K562 (cell line): ENCODE data around the gene FLT1. TPM values are rescaled to one million over a fixed set of nuclear protein-coding genes. Genes with fewer than 3 reads are reported as not detected.

Experiments
- ATAC-seq: fragments of 200-7000 bp; cut with Tn5 transposase; 3 replicates; pipeline ENCODE4 v1.9.1; 2020; ENCODE audit warnings: moderate library complexity
- BruUV-seq: library from RNA; stranded (reverse); fragments of 400-500 nt; replicated peaks from 2 replicates; lab custom pipeline; 2021; lab: Mats Ljungman, UMichigan
- CTCF ChIA-PET: fragments of 300-600 bp; formaldehyde crosslinking; extraction: SDS; loops from one replicate; lab custom pipeline; 2021; ENCODE audit warnings: low intra/inter-chr PET ratio; lab: Yijun Ruan, JAX
- POLR2A ChIA-PET: fragments of 300-600, 350-650 bp; sonication (Branson Sonifier 250); formaldehyde crosslinking; extraction: SDS; loops from one replicate; lab custom pipeline; 2021; ENCODE audit warnings: antibody characterized with exemption, inconsistent platforms; lab: Yijun Ruan, JAX
- DNase-seq, 4 experiments: peaks; one replicate each; pipeline versions ENCODE4 v3.0.0 to v3.0.0-alpha.2; 2011 to 2018; ENCODE audit warnings: low spot score in 3 of 4, mixed read lengths in 3 of 4; ENCODE audit errors: extremely low read depth in 1 of 4
- FAIRE-seq: peaks from 2 replicates; lab custom pipeline; 2011; peaks lifted over from hg19 to GRCh38; lab: Jason Lieb, UNC
- H2AFZ ChIP-seq: 2 replicates; pipeline ENCODE4 v1.6.0; 2011; ENCODE audit warnings: low read depth, low read length, control low read depth, inconsistent platforms
- H3K27ac ChIP-seq: fragments of 200-600 bp; 3 replicates; pipeline ENCODE4 v1.8.0; 2011; ENCODE audit warnings: low read depth, mild to moderate bottlenecking, control low read depth, inconsistent platforms, low read length, moderate library complexity, mixed read lengths; ENCODE audit errors: extremely low read depth
- H3K27me3 ChIP-seq, 2 experiments: fragments of 300-600 bp in 1 of 2; 2 replicates in 1 of 2; 3 replicates in 1 of 2; pipeline versions ENCODE4 v1.6.0 to v1.8.0; 2011; ENCODE audit warnings: inconsistent platforms in 2 of 2, low read length in 2 of 2, mild to moderate bottlenecking in 1 of 2, mixed read lengths in 1 of 2, moderate library complexity in 1 of 2; ENCODE audit not compliant: control insufficient read depth in 2 of 2, insufficient read depth in 2 of 2
- H3K36me3 ChIP-seq: fragments of 300-600 bp; 3 replicates; pipeline ENCODE4 v1.8.0; 2011; ENCODE audit warnings: mild to moderate bottlenecking, low read length, inconsistent platforms; ENCODE audit not compliant: control insufficient read depth, insufficient read depth
- H3K4me1 ChIP-seq, 2 experiments: fragments of 200-600 bp in 1 of 2; replicated peaks in 1 of 2; 2 replicates in 1 of 2; 3 replicates in 1 of 2; pipeline versions ENCODE4 v1.5.1 to v1.8.0; 2011; ENCODE audit warnings: inconsistent platforms in 2 of 2, low read length in 2 of 2, mild to moderate bottlenecking in 1 of 2, mixed read lengths in 1 of 2, moderate library complexity in 1 of 2; ENCODE audit not compliant: control insufficient read depth in 2 of 2, insufficient read depth in 2 of 2
- H3K4me2 ChIP-seq: 2 replicates; pipeline ENCODE4 v1.6.1; 2011; ENCODE audit warnings: low read length, control low read depth, inconsistent platforms, mixed read lengths; ENCODE audit not compliant: insufficient read depth
- H3K4me3 ChIP-seq: fragments of 200-600 bp; sonication (generic), shearing (Covaris generic); 2 replicates; pipeline ENCODE4 v1.5.1; 2016; ENCODE audit warnings: control low read depth, inconsistent platforms
- H3K79me2 ChIP-seq: fragments of 200-600 bp; 3 replicates; pipeline ENCODE4 v1.8.0; 2011; ENCODE audit warnings: low read length, inconsistent platforms; ENCODE audit not compliant: control insufficient read depth, insufficient read depth
- H3K9ac ChIP-seq, 2 experiments: 2 replicates each; pipeline versions ENCODE4 v1.6.0 to v1.6.1; 2011; ENCODE audit warnings: low read depth in 2 of 2, low read length in 2 of 2, control low read depth in 1 of 2, inconsistent platforms in 1 of 2, mild to moderate bottlenecking in 1 of 2, mixed read lengths in 1 of 2; ENCODE audit not compliant: insufficient read depth in 1 of 2
- H3K9me1 ChIP-seq: one replicate; pipeline ENCODE4 v1.6.0; 2011; ENCODE audit warnings: inconsistent platforms, mild to moderate bottlenecking, low read length, moderate library complexity; ENCODE audit not compliant: control insufficient read depth, insufficient read depth
- H3K9me3 ChIP-seq: replicated peaks from 2 replicates; pipeline ENCODE4 v1.5.1; 2011; ENCODE audit warnings: low read depth, low read length, inconsistent platforms; ENCODE audit not compliant: control insufficient read depth, insufficient read depth
- H4K20me1 ChIP-seq: replicated peaks from 2 replicates; pipeline ENCODE4 v1.6.1; 2011; ENCODE audit warnings: low read length, inconsistent platforms, mixed read lengths; ENCODE audit not compliant: control insufficient read depth, insufficient read depth
- CCAR2 ChIP-seq: fragments of 200-400 bp; formaldehyde crosslinking; IDR thresholded peaks from 2 replicates; pipeline ENCODE4 v1.6.1; 2017; ENCODE audit warnings: mild to moderate bottlenecking, low read depth, low read length
- HCFC1 ChIP-seq: IDR thresholded peaks from 2 replicates; pipeline ENCODE4 v1.6.1; 2012; ENCODE audit warnings: low read depth, low read length, improper control_type of control experiment
- L3MBTL2 ChIP-seq: fragments of 450-650 bp; IDR thresholded peaks from 2 replicates; pipeline ENCODE4 v1.6.1; 2016; ENCODE audit warnings: mild to moderate bottlenecking, moderate library complexity
- NCOR1 ChIP-seq: fragments of 450-650 bp; IDR thresholded peaks from 2 replicates; pipeline ENCODE4 v1.6.1; 2016; ENCODE audit warnings: mild to moderate bottlenecking, moderate library complexity
- PRPF4 ChIP-seq: fragments of 200-400 bp; formaldehyde crosslinking; IDR thresholded peaks from one replicate; pipeline ENCODE4 v1.6.1; 2017; ENCODE audit warnings: low read length, low read depth, mild to moderate bottlenecking; ENCODE audit not compliant: insufficient read depth, poor library complexity, severe bottlenecking
- ZNF143 ChIP-seq: sonication (generic); formaldehyde crosslinking; IDR thresholded peaks from 2 replicates; pipeline ENCODE4 v1.9.0; 2022; ENCODE audit warnings: mild to moderate bottlenecking, missing genetic modification reagents
- WGBS: fragments of 100-300 bp; shearing (Covaris generic); methylation state at CpG from one replicate; pipeline ENCODE4 v1.1.6; 2016; ENCODE audit warnings: low coverage, mixed read lengths; ENCODE audit not compliant: insufficient coverage; ENCODE audit errors: missing lambda C conversion rate; 5-methylcytosine and 5-hydroxymethylcytosine counted together
- in situ Hi-C: fragments of 300-500 bp; cut with MboI; formaldehyde crosslinking; loops from 4 replicates; pipeline ENCODE4 v1.15.0; 2018; ENCODE audit warnings: inconsistent platforms, mixed read lengths
- intact Hi-C: fragments of 100-400 bp; cut with micrococcal nuclease; formaldehyde crosslinking; loops from 2 replicates; pipeline ENCODE4 v1.14.2; 2022
- polyA plus RNA-seq, 8 experiments: library from polyadenylated mRNA; depleted of rRNA in 4 of 8; stranded (reverse) in 5 of 8; unstranded in 3 of 8; fragments of >200 nt; fragmentation: Nextera tagmentation in 2 of 8; fragmentation: Illumina TruSeq in 1 of 8; extraction: Ambion mirVana in 2 of 8; extraction: Trizol in 1 of 8; gene quantifications; 2 replicates each; pipeline versions ENCODE4 v1.2.1 to v1.2.3, GENCODE V29; 2011 to 2014; ENCODE audit warnings: inconsistent platforms in 1 of 8, missing spikeins in 1 of 8
- total RNA-seq, 7 experiments: library from RNA; depleted of rRNA in 6 of 7; stranded (reverse); fragments of >200 nt in 6 of 7; fragmentation: Illumina TruSeq in 2 of 7; extraction: Trizol in 2 of 7; gene quantifications; 2 replicates each; pipeline versions ENCODE4 v1.2.1 to v1.2.3, GENCODE V29; 2011 to 2021; ENCODE audit warnings: low replicate concordance in 1 of 7
- TF ChIP-seq, protein P1 (sequence below): fragments of 250-450 bp; sonication (Bioruptor Pico); IDR thresholded peaks from 2 replicates; pipeline ENCODE4 v1.8.0; 2021; ENCODE audit warnings: moderate library complexity, mild to moderate bottlenecking, inconsistent platforms
- TF ChIP-seq, protein P2 (sequence below): IDR thresholded peaks from 2 replicates; pipeline ENCODE4 v1.6.1; 2012; ENCODE audit warnings: low read depth, low read length, improper control_type of control experiment, borderline replicate concordance

FLT1 gene
- total and polyA plus RNA-seq, 9 of the 15 experiments (the other 6 are each of a cell fraction or from before 2014, with no cell fraction given) = 0.01 to 2.0 (median 0.22) TPM

DNA sequence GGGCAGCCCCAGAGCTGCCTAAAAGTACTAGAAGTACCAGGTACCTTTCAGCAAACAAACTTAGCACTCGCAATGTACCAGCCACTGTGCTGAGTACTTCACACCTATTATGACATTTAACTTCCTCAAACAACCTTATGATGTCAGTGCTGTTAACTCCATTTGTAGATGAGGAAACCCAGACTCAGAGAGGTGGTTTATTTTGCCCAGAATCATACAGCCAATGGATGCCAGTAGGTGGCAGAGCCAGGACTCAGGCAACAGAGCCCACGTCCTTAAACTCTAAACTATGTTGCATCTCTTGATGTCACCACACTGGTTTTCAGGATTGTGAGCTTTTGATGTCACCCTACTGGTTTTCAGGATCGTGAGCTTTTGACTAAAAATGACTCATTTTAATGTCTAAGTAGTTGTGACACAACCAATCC lies 78.9 kb downstream of the FLT1 start:
- ChIA-PET CTCF (interaction anchor here (0.5 kb wide), 1 partner anchor 96 kb away, joined by 3 read pairs; no protein-coding TSS in a partner anchor), POLR2A (no interaction called here)
- TF ChIP-seq ZNF143 = no peak
- TF ChIP-seq, protein P1, sequence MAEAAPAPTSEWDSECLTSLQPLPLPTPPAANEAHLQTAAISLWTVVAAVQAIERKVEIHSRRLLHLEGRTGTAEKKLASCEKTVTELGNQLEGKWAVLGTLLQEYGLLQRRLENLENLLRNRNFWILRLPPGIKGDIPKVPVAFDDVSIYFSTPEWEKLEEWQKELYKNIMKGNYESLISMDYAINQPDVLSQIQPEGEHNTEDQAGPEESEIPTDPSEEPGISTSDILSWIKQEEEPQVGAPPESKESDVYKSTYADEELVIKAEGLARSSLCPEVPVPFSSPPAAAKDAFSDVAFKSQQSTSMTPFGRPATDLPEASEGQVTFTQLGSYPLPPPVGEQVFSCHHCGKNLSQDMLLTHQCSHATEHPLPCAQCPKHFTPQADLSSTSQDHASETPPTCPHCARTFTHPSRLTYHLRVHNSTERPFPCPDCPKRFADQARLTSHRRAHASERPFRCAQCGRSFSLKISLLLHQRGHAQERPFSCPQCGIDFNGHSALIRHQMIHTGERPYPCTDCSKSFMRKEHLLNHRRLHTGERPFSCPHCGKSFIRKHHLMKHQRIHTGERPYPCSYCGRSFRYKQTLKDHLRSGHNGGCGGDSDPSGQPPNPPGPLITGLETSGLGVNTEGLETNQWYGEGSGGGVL = no peak
- no peak for TF ChIP-seq PRPF4
- no peak for TF ChIP-seq CCAR2
- no peak for TF ChIP-seq HCFC1
- TF ChIP-seq, protein P2, sequence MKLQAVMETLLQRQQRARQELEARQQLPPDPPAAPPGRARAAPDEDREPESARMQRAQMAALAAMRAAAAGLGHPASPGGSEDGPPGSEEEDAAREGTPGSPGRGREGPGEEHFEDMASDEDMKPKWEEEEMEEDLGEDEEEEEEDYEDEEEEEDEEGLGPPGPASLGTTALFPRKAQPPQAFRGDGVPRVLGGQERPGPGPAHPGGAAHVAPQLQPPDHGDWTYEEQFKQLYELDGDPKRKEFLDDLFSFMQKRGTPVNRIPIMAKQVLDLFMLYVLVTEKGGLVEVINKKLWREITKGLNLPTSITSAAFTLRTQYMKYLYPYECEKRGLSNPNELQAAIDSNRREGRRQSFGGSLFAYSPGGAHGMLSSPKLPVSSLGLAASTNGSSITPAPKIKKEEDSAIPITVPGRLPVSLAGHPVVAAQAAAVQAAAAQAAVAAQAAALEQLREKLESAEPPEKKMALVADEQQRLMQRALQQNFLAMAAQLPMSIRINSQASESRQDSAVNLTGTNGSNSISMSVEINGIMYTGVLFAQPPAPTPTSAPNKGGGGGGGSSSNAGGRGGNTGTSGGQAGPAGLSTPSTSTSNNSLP = no peak
- TF ChIP-seq L3MBTL2 = peak; percentile 42; the same call in 1 of the 2 replicates
- TF ChIP-seq NCOR1 = no peak
- no peaks in the 10 kb centered on the region for H3K36me3 ChIP-seq
- peaks cover 5 to 8% of the 10 kb centered on the region in 2 experiments; a peak in 4 of 5 replicates for H3K4me1 ChIP-seq
- FAIRE-seq (no peak), ATAC-seq (no peak), DNase-seq (no peak)
- H3K9me1 ChIP-seq = no peaks in the 10 kb centered on the region
- no peak overlapping the region for H3K27ac ChIP-seq
- no peaks in the 10 kb centered on the region for H4K20me1 ChIP-seq
- H3K9ac ChIP-seq = no peak overlapping the region
- 6% methylated on average over 2 of the region's 3 CpGs for WGBS
- no peak overlapping the region for H3K4me2 ChIP-seq
- H3K27me3 ChIP-seq = no peaks in the 10 kb centered on the region
- in situ Hi-C loops (no loop called here), intact Hi-C loops (no loop called here)
- H3K4me3 ChIP-seq = no peak overlapping the region
- no peaks in the 10 kb centered on the region for H3K9me3 ChIP-seq
- no peaks in the 10 kb centered on the region for H3K79me2 ChIP-seq
- no TSS peak for BruUV-seq
- peak overlapping the region; percentile 12; the same call in 1 of the 2 replicates for H2AFZ ChIP-seq
